B cell (primary cell): Measurements from ENCODE around the gene KSR2. TPM values are rescaled to one million over a fixed set of nuclear protein-coding genes. Genes with fewer than 3 reads are reported as not detected.
A peak's percentile ranks its signal among the peaks of the same experiment; 100 is the strongest.

Experiments
- ATAC-seq: fragments of 200-7000 bp; cut with Tn5 transposase; one replicate; pipeline ENCODE4 v1.10.0; 2021; ENCODE audit warnings: low read depth, mild to moderate bottlenecking, moderate number of reproducible peaks, moderate library complexity
- CTCF ChIA-PET: fragments of 350-600 bp; sonication (Branson Sonifier 250); formaldehyde crosslinking; loops from one replicate; lab custom pipeline; 2021; ENCODE audit warnings: antibody characterized with exemption, inconsistent platforms; lab: Charles Lee
- POLR2A ChIA-PET: fragments of 350-600 bp; sonication (Branson Sonifier 250); formaldehyde crosslinking; loops from one replicate; lab custom pipeline; 2021; ENCODE audit warnings: antibody characterized with exemption; lab: Charles Lee
- DNase-seq: peaks from one replicate; pipeline ENCODE4 v3.0.0; 2013
- H2AFZ ChIP-seq: 2 replicates; pipeline ENCODE4 v1.6.1; 2012; ENCODE audit warnings: mild to moderate bottlenecking, low read depth, low read length; ENCODE audit not compliant: insufficient read depth, poor library complexity, severe bottlenecking
- H3K27ac ChIP-seq, 2 donors: 1 replicate in 1 of 2; 2 replicates in 1 of 2; pipeline ENCODE4 v1.5.1; 2012 to 2013; ENCODE audit warnings: low read length in 2 of 2, mild to moderate bottlenecking in 2 of 2, moderate library complexity in 1 of 2
- H3K27me3 ChIP-seq, 4 experiments: fragments of 200-600 bp in 1 of 4; sonication (generic) in 1 of 4; replicated peaks in 1 of 4; 1 replicate in 2 of 4; 2 replicates in 2 of 4; pipeline versions ENCODE4 v1.6.1 to v1.7.0; 2013 to 2016; ENCODE audit warnings: low read length in 3 of 4, mild to moderate bottlenecking in 2 of 4, mixed read lengths in 1 of 4, moderate library complexity in 1 of 4; ENCODE audit not compliant: insufficient read depth in 4 of 4, control insufficient read depth in 3 of 4; ENCODE audit errors: control extremely low read depth in 1 of 4
- H3K36me3 ChIP-seq, 2 experiments: replicated peaks in 1 of 2; 1 replicate in 1 of 2; 2 replicates in 1 of 2; pipeline versions ENCODE4 v1.6.1 to v1.7.1; 2013; ENCODE audit warnings: low read length in 1 of 2; ENCODE audit not compliant: insufficient read depth in 2 of 2, control insufficient read depth in 1 of 2; ENCODE audit errors: control extremely low read depth in 1 of 2, extremely low read depth in 1 of 2
- H3K4me1 ChIP-seq, 2 donors: fragments of 200-600 bp in 1 of 2; sonication (generic) in 1 of 2; 1 replicate in 1 of 2; 2 replicates in 1 of 2; pipeline versions ENCODE4 v1.5.1 to v1.6.1; 2013 to 2017; ENCODE audit warnings: low read length in 2 of 2; ENCODE audit not compliant: control insufficient read depth in 2 of 2, insufficient read depth in 2 of 2
- H3K4me2 ChIP-seq: replicated peaks from 2 replicates; pipeline ENCODE3; 2012; ENCODE audit warnings: mild to moderate bottlenecking, low read depth, low read length; ENCODE audit not compliant: poor library complexity, severe bottlenecking
- H3K4me3 ChIP-seq, 5 experiments: fragments of 200-600 bp in 1 of 5; sonication (generic) in 1 of 5; 1 replicate in 3 of 5; 2 replicates in 2 of 5; pipeline versions ENCODE4 v1.5.1 to v1.7.0; 2011 to 2016; ENCODE audit warnings: low read length in 4 of 5, mild to moderate bottlenecking in 4 of 5, low read depth in 2 of 5, control low read depth in 1 of 5, moderate library complexity in 1 of 5; ENCODE audit not compliant: insufficient read depth in 1 of 5; ENCODE audit errors: control extremely low read depth in 1 of 5, extremely low read depth in 1 of 5
- H3K79me2 ChIP-seq: fragments of 200-600 bp; sonication (generic); one replicate; pipeline ENCODE4 v1.6.0; 2016; ENCODE audit warnings: low read length; ENCODE audit not compliant: control insufficient read depth, insufficient read depth
- H3K9ac ChIP-seq: fragments of 200-600 bp; sonication (generic); 2 replicates; pipeline ENCODE4 v1.6.1; 2017; ENCODE audit warnings: mild to moderate bottlenecking, low read length, moderate library complexity
- H3K9me3 ChIP-seq, 3 donors: one replicate each; pipeline versions ENCODE4 v1.6.1 to v1.7.1; 2013; ENCODE audit warnings: low read length in 2 of 3; ENCODE audit not compliant: control insufficient read depth in 2 of 3, insufficient read depth in 1 of 3; ENCODE audit errors: control extremely low read depth in 1 of 3
- H4K20me1 ChIP-seq: 2 replicates; pipeline ENCODE4 v1.6.0; 2012; ENCODE audit warnings: mild to moderate bottlenecking, low read length; ENCODE audit not compliant: insufficient read depth, control insufficient read depth, poor library complexity, severe bottlenecking
- H3K27ac Mint-ChIP-seq: one replicate; pipeline ENCODE4 v1.8.0; 2021; ENCODE audit warnings: mixed read lengths
- H3K27me3 Mint-ChIP-seq: one replicate; pipeline ENCODE4 v1.8.0; 2021; ENCODE audit warnings: mixed read lengths
- H3K4me1 Mint-ChIP-seq: one replicate; pipeline ENCODE4 v1.8.0; 2021; ENCODE audit warnings: mixed read lengths
- H3K4me3 Mint-ChIP-seq: one replicate; pipeline ENCODE4 v1.8.0; 2021; ENCODE audit warnings: mixed read lengths
- H3K9me3 Mint-ChIP-seq: one replicate; pipeline ENCODE4 v1.8.0; 2022; ENCODE audit warnings: mixed read lengths; ENCODE audit not compliant: insufficient read depth
- EZH2 ChIP-seq: IDR thresholded peaks from 2 replicates; pipeline ENCODE4 v1.6.1; 2012; ENCODE audit warnings: borderline replicate concordance, low read depth, mild to moderate bottlenecking, moderate library complexity, low read length; ENCODE audit not compliant: insufficient read depth, poor library complexity, severe bottlenecking
- WGBS: methylation state at CpG from one replicate; pipeline ENCODE4 v1.1.5; 2013; ENCODE audit warnings: missing lambda C conversion rate; ENCODE audit not compliant: insufficient coverage; 5-methylcytosine and 5-hydroxymethylcytosine counted together
- intact Hi-C: fragments of 100-400 bp; cut with micrococcal nuclease; formaldehyde crosslinking; loops from one replicate; pipeline ENCODE4 v1.10.0; 2022
- polyA minus RNA-seq: library from RNA; depleted of rRNA, polyadenylated mRNA; stranded (reverse); fragments of >200 nt; gene quantifications from 2 replicates; pipeline ENCODE4 v1.2.3, GENCODE V29; 2012
- polyA plus RNA-seq: library from polyadenylated mRNA; depleted of rRNA; stranded (reverse); fragments of >200 nt; gene quantifications from 2 replicates; pipeline ENCODE4 v1.2.3, GENCODE V29; 2012
- total RNA-seq, 2 donors: library from RNA; stranded (reverse); fragments of 120-200 nt in 1 of 2; gene quantifications; 1 replicate in 1 of 2; 2 replicates in 1 of 2; pipeline versions ENCODE4 v1.2.3 to v1.2.4, GENCODE V29; 2013 to 2022
- TF ChIP-seq, protein P1 (sequence below): fragments of 200-600 bp; IDR thresholded peaks from one replicate; pipeline ENCODE4 v1.8.0; 2022; ENCODE audit warnings: antibody characterized with exemption, mild to moderate bottlenecking

Gene KSR2
- total RNA-seq = not detected in 2 replicates
- total RNA-seq (2013) = not detected
- not detected in 2 replicates for polyA plus RNA-seq
- under 0.01 TPM in 1 of 2 replicates, not detected in the other for polyA minus RNA-seq

DNA sequence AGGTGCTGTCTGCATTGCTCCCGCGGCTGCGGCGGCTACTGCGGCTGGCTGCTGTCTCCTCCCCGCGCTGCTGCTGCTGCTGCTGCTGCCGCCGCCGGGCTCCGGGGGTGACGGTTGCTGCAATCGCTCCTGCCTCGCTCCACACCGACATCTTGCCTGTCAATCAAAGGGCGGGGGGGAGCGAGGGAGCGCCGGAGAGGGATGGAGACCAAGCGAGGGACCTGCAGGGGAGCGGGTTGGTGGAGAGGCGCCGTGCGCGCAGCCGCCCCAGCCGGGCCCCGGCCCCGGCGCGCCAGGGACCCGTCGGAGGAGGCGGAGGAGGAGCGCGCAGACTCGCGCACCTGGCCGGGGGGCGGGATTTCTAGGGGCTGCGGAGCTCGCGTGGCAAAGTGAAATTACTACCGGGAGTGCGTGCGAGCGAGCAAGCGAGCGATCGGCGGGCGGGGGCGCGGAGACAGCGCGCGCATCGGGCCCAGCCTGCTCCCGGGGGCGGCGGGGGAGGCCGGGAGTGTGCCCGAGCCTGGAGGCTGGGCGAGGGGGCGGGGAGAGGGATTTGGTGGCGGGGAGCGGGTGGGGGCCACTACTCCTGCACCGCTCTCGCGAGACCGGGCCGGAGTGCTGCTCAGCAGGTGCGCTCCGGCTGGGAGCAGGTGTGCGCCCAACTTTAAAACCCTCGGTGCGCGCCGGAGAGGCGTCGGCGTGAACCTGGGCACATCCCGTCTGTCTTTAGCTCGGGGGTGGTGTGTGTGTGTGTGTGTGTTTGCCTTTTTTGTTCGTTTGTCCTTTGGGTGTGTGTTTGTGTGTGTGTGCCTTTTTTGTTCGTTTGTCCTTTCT, at the start of gene KSR2:
KSR2 (minus strand) TSS at position 165 of the 834 bp plus-strand sequence. CDS start 735 bp downstream, outside the sequence.
- WGBS = 1% methylated on average over 84 of the region's 86 CpGs
- H3K9me3 Mint-ChIP-seq = peaks cover 11% of the 10 kb centered on the region
- H3K9me3 ChIP-seq = peaks cover 0 to 14% (median 9%) of the 10 kb centered on the region in 3 donors
- ChIA-PET POLR2A (no interaction called here), CTCF (no interaction called here)
- no peak within 1 kb of the TSS for H3K27ac Mint-ChIP-seq
- peaks cover 66% of the 10 kb centered on the region for H3K27me3 Mint-ChIP-seq
- no peak for TF ChIP-seq EZH2
- TF ChIP-seq, protein P1, sequence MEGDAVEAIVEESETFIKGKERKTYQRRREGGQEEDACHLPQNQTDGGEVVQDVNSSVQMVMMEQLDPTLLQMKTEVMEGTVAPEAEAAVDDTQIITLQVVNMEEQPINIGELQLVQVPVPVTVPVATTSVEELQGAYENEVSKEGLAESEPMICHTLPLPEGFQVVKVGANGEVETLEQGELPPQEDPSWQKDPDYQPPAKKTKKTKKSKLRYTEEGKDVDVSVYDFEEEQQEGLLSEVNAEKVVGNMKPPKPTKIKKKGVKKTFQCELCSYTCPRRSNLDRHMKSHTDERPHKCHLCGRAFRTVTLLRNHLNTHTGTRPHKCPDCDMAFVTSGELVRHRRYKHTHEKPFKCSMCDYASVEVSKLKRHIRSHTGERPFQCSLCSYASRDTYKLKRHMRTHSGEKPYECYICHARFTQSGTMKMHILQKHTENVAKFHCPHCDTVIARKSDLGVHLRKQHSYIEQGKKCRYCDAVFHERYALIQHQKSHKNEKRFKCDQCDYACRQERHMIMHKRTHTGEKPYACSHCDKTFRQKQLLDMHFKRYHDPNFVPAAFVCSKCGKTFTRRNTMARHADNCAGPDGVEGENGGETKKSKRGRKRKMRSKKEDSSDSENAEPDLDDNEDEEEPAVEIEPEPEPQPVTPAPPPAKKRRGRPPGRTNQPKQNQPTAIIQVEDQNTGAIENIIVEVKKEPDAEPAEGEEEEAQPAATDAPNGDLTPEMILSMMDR = no peak
- intact Hi-C loops = no loop called here
- H3K4me2 ChIP-seq = peak within 1 kb of the TSS; percentile 69
- H3K4me1 Mint-ChIP-seq = peaks cover 7% of the 10 kb centered on the region
- peaks cover 8 to 9% of the 10 kb centered on the region in 2 donors for H3K4me1 ChIP-seq
- H3K79me2 ChIP-seq = no peaks in the 10 kb centered on the region
- H2AFZ ChIP-seq = peak within 1 kb of the TSS; percentile 58
- peak within 1 kb of the TSS; percentile 77 for H3K4me3 Mint-ChIP-seq
- DNase-seq = peak; percentile 28
- peak; percentile 17 for ATAC-seq
- peak within 1 kb of the TSS; percentile 29 for H3K9ac ChIP-seq
- peaks cover 0 to 29% (median 12%) of the 10 kb centered on the region in 4 experiments for H3K27me3 ChIP-seq
- H3K27ac ChIP-seq = no peak within 1 kb of the TSS
- H3K4me3 ChIP-seq = peak within 1 kb of the TSS in 3 of 5 experiments; percentile 15 to 36 (median 29)
- H4K20me1 ChIP-seq = no peaks in the 10 kb centered on the region
- no peaks in the 10 kb centered on the region for H3K36me3 ChIP-seq

DNA sequence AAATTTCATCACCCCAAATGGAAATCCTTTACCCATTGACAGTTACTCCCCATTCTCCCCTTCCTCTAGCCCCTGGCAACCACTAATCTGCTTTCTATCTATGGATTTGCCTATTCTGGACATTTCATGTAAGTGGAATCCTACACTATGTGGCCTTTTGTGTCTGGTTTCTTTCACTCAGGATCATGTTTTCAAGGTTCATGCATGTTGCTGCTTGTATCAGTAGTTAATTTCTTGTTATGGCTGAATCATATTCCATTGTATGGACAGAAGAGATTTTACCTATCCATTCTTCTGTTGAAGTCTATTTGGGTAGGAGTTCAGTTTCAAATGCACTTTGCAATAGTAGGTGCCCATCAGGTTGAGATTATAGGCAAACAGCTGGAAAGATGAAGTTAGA, 49.1 kb upstream of the KSR2 start:
- Histone ChIP-seq H3K27ac (no peak overlapping the region), H3K79me2 (peaks cover 24% of the 10 kb centered on the region), H2AFZ (no peak overlapping the region), H4K20me1 (no peaks in the 10 kb centered on the region), H3K4me2 (no peak overlapping the region), H3K9me3 (no peaks in the 10 kb centered on the region), H3K4me3 (no peak overlapping the region), H3K9ac (no peak overlapping the region), H3K27me3 (no peaks in the 10 kb centered on the region), H3K4me1 (peaks cover 11 to 16% of the 10 kb centered on the region in 2 donors), H3K36me3 (peaks cover 5 to 32% of the 10 kb centered on the region in 2 experiments)
- ATAC-seq = no peak
- no peak for TF ChIP-seq EZH2
- TF ChIP-seq, protein P1 = no peak
- no peak for DNase-seq
- intact Hi-C loops = loop anchor here (2.0 kb wide), 1 partner anchor 1649 kb away; no protein-coding TSS in a partner anchor
- ChIA-PET POLR2A (interaction anchor here (0.8 kb wide), 1 partner anchor 118 kb away, joined by 3 read pairs; the partner anchor contains the start of gene PEBP1), CTCF (interaction anchor here (1.1 kb wide), 1 partner anchor 38 kb away, joined by 3 read pairs; no protein-coding TSS in a partner anchor)
- Mint-ChIP-seq H3K27ac (no peak overlapping the region), H3K4me3 (peak overlapping the region; percentile 76), H3K9me3 (no peaks in the 10 kb centered on the region), H3K27me3 (no peaks in the 10 kb centered on the region), H3K4me1 (peaks cover 16% of the 10 kb centered on the region)
